Caco-2 (cell line): ENCODE measurements around the gene TMEM145. TPM values are rescaled to one million over a fixed set of nuclear protein-coding genes. Genes with fewer than 3 reads are reported as not detected.

Source experiments
- BruUV-seq: library from RNA; stranded (reverse); fragments of 400-500 nt; replicated peaks from 2 replicates; lab custom pipeline; 2021; lab: Mats Ljungman, UMichigan
- CTCF ChIA-PET: fragments of 300-600 bp; sonication (Branson Sonifier 250); formaldehyde crosslinking; loops from one replicate; lab custom pipeline; 2022; ENCODE audit warnings: antibody characterized with exemption; lab: Charles Lee
- POLR2A ChIA-PET: fragments of 300-600 bp; sonication (Branson Sonifier 250); formaldehyde crosslinking; loops from one replicate; lab custom pipeline; 2022; ENCODE audit warnings: antibody characterized with exemption; lab: Charles Lee
- DNase-seq, 2 experiments: peaks; one replicate each; pipeline versions ENCODE4 v3.0.0 to v3.0.0-alpha.2; 2020 to 2022
- H3K27me3 ChIP-seq: replicated peaks from 2 replicates; pipeline ENCODE4 v1.6.0; 2011; ENCODE audit warnings: low read length; ENCODE audit not compliant: control insufficient read depth, insufficient read depth
- H3K36me3 ChIP-seq: 2 replicates; pipeline ENCODE4 v1.5.1; 2011; ENCODE audit warnings: low read length; ENCODE audit not compliant: control insufficient read depth, insufficient read depth
- H3K4me1 ChIP-seq: fragments of 250-450 bp; sonication (Bioruptor Pico); 2 replicates; pipeline ENCODE4 v1.5.1; 2020; ENCODE audit warnings: mild to moderate bottlenecking
- H3K4me3 ChIP-seq: 2 replicates; pipeline ENCODE4 v1.5.1; 2011; ENCODE audit warnings: low read depth, mild to moderate bottlenecking, control low read depth, low read length
- H3K9me3 ChIP-seq: fragments of 250-450 bp; sonication (Bioruptor Pico); 2 replicates; pipeline ENCODE4 v1.5.1; 2020; ENCODE audit warnings: mild to moderate bottlenecking, moderate library complexity
- H3K27ac Mint-ChIP-seq: one replicate; pipeline ENCODE4 v1.8.0; 2022; ENCODE audit warnings: mixed read lengths; ENCODE audit not compliant: unreplicated experiment
- H3K27me3 Mint-ChIP-seq: one replicate; pipeline ENCODE4 v1.8.0; 2022; ENCODE audit warnings: mixed read lengths; ENCODE audit not compliant: insufficient read depth, unreplicated experiment
- H3K36me3 Mint-ChIP-seq: one replicate; pipeline ENCODE4 v1.8.0; 2022; ENCODE audit warnings: mild to moderate bottlenecking, mixed read lengths; ENCODE audit not compliant: insufficient read depth, unreplicated experiment
- H3K4me1 Mint-ChIP-seq: one replicate; pipeline ENCODE4 v1.8.0; 2022; ENCODE audit warnings: low read depth, mixed read lengths; ENCODE audit not compliant: unreplicated experiment
- H3K4me3 Mint-ChIP-seq: one replicate; pipeline ENCODE4 v1.8.0; 2022; ENCODE audit warnings: mild to moderate bottlenecking, moderate library complexity, mixed read lengths; ENCODE audit not compliant: unreplicated experiment
- H3K9me3 Mint-ChIP-seq: one replicate; pipeline ENCODE4 v1.8.0; 2022; ENCODE audit warnings: mixed read lengths; ENCODE audit not compliant: unreplicated experiment
- intact Hi-C: fragments of 100-400 bp; cut with micrococcal nuclease; formaldehyde crosslinking; loops from one replicate; pipeline ENCODE4 v1.10.0; 2022; ENCODE audit not compliant: unreplicated experiment
- total RNA-seq: library from RNA; stranded (reverse); gene quantifications from 2 replicates; pipeline ENCODE4 v1.2.3, GENCODE V29; 2022
- TF ChIP-seq, protein P1 (sequence below), 2 experiments: fragments of 200-600 bp in 1 of 2; IDR thresholded peaks; 1 replicate in 1 of 2; 2 replicates in 1 of 2; pipeline versions ENCODE4 v1.5.1 to v1.8.0; 2011 to 2022; ENCODE audit warnings: antibody characterized with exemption in 1 of 2, control low read depth in 1 of 2, inconsistent platforms in 1 of 2, low read depth in 1 of 2, low read length in 1 of 2, mild to moderate bottlenecking in 1 of 2, moderate library complexity in 1 of 2; ENCODE audit not compliant: insufficient read depth in 1 of 2, severe bottlenecking in 1 of 2, unreplicated experiment in 1 of 2

The TMEM145 gene
- total RNA-seq, 1 experiment from 2014 or later: 2.2 TPM

- H3K9me3 Mint-ChIP-seq: no peaks in the 10 kb centered on the region
- CTCF ChIA-PET: interaction anchor here (0.5 kb wide), 1 partner anchor 44 kb away, joined by 3 read pairs; no protein-coding TSS in a partner anchor
- peak in 1 of 2 experiments; percentile 49 for DNase-seq
- H3K27ac Mint-ChIP-seq: peak overlapping the region; percentile 72
- no peaks in the 10 kb centered on the region for H3K36me3 Mint-ChIP-seq
- peak overlapping the region; percentile 89 for H3K4me3 Mint-ChIP-seq
- no peaks in the 10 kb centered on the region; the same call in 1 of the 2 replicates for H3K4me1 ChIP-seq
- TF ChIP-seq, protein P1, sequence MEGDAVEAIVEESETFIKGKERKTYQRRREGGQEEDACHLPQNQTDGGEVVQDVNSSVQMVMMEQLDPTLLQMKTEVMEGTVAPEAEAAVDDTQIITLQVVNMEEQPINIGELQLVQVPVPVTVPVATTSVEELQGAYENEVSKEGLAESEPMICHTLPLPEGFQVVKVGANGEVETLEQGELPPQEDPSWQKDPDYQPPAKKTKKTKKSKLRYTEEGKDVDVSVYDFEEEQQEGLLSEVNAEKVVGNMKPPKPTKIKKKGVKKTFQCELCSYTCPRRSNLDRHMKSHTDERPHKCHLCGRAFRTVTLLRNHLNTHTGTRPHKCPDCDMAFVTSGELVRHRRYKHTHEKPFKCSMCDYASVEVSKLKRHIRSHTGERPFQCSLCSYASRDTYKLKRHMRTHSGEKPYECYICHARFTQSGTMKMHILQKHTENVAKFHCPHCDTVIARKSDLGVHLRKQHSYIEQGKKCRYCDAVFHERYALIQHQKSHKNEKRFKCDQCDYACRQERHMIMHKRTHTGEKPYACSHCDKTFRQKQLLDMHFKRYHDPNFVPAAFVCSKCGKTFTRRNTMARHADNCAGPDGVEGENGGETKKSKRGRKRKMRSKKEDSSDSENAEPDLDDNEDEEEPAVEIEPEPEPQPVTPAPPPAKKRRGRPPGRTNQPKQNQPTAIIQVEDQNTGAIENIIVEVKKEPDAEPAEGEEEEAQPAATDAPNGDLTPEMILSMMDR (IDR thresholded peaks at IDR 0.05; ENCODE audit: insufficient read depth in 1 of 2, low read depth in 1 of 2, low read length in 1 of 2, severe bottlenecking in 1 of 2, unreplicated experiment in 1 of 2): peak in 1 of 2 experiments; percentile 26
- peaks cover 3% of the 10 kb centered on the region for H3K27me3 Mint-ChIP-seq
- no peaks in the 10 kb centered on the region for H3K36me3 ChIP-seq
- TSS peak; percentile 65 for BruUV-seq
- POLR2A ChIA-PET: no interaction called here
- peaks cover 17% of the 10 kb centered on the region for H3K4me1 Mint-ChIP-seq
- peak overlapping the region; percentile 71 for H3K4me3 ChIP-seq
- no peaks in the 10 kb centered on the region for H3K27me3 ChIP-seq
- no peaks in the 10 kb centered on the region for H3K9me3 ChIP-seq
- intact Hi-C loops: loop anchor here (1.0 kb wide), 5 partner anchors 24 to 218 kb away; partner anchors contain the start of genes PAFAH1B3 and PRR19
Measured at GRCh38 chr19:42325896-42326771, 13.0 kb downstream of the TMEM145 start.

DNA sequence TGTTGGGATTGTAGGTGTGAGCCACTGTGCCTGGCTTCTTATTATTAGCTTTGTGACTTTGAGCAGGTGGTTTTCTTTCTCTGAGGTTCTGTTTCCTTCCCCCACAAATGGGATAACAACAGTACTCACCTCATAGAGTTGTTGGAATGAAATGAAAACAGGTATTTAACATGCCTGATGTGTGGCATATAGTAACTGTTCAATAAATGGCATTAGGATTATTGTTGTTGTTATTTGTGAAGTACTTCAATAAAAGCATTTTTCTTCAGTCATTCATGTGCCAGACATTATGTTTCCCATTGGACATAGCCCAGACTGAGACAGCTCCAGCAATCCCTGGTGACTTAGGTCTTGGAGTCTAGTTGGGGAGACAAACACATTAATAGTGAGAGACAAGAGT lies 13.9 kb downstream of the TMEM145 start:
- TF ChIP-seq, protein P1 (IDR thresholded peaks at IDR 0.05; ENCODE audit: insufficient read depth in 1 of 2, low read depth in 1 of 2, low read length in 1 of 2, severe bottlenecking in 1 of 2, unreplicated experiment in 1 of 2): no peak
- Histone ChIP-seq H3K9me3 (no peaks in the 10 kb centered on the region), H3K4me1 (no peaks in the 10 kb centered on the region; the same call in 1 of the 2 replicates), H3K27me3 (no peaks in the 10 kb centered on the region), H3K36me3 (no peaks in the 10 kb centered on the region), H3K4me3 (no peak overlapping the region)
- H3K27me3 Mint-ChIP-seq: no peaks in the 10 kb centered on the region
- no peak for DNase-seq
- H3K27ac Mint-ChIP-seq: no peak overlapping the region
- intact Hi-C loops: no loop called here
- ChIA-PET CTCF (interaction anchor here (0.5 kb wide), 1 partner anchor 45 kb away, joined by 3 read pairs; no protein-coding TSS in a partner anchor), POLR2A (no interaction called here)
- H3K4me3 Mint-ChIP-seq: peak overlapping the region; percentile 89
- H3K4me1 Mint-ChIP-seq: peaks cover 17% of the 10 kb centered on the region
- no peaks in the 10 kb centered on the region for H3K36me3 Mint-ChIP-seq
- no peaks in the 10 kb centered on the region for H3K9me3 Mint-ChIP-seq
- BruUV-seq: no TSS peak

- H3K36me3 ChIP-seq: no peaks in the 10 kb centered on the region
Measured at GRCh38 chr19:42327381-42327780, 14.3 kb downstream of the TMEM145 start.

More at GRCh38 chr19:42327381-42327780, 14.3 kb downstream of the TMEM145 start:
- Histone ChIP-seq H3K4me3 (no peak overlapping the region), H3K4me1 (no peaks in the 10 kb centered on the region; the same call in 1 of the 2 replicates), H3K9me3 (no peaks in the 10 kb centered on the region), H3K27me3 (no peaks in the 10 kb centered on the region)
- no peaks in the 10 kb centered on the region for H3K27me3 Mint-ChIP-seq
- intact Hi-C loops: no loop called here
- DNase-seq: no peak
- no peaks in the 10 kb centered on the region for H3K36me3 Mint-ChIP-seq
- H3K4me1 Mint-ChIP-seq: peaks cover 17% of the 10 kb centered on the region
- CTCF ChIA-PET: no interaction called here
- H3K9me3 Mint-ChIP-seq: no peaks in the 10 kb centered on the region
- no TSS peak for BruUV-seq
- no peak overlapping the region for H3K27ac Mint-ChIP-seq
- peak overlapping the region; percentile 89 for H3K4me3 Mint-ChIP-seq
- POLR2A ChIA-PET: no interaction called here
- TF ChIP-seq, protein P1 (IDR thresholded peaks at IDR 0.05; ENCODE audit: insufficient read depth in 1 of 2, low read depth in 1 of 2, low read length in 1 of 2, severe bottlenecking in 1 of 2, unreplicated experiment in 1 of 2): no peak
